PC-9 (cell line): Measurements from ENCODE around the gene GHRH.

ENCODE experiments used
- CTCF ChIP-seq: fragments of 200-600 bp; sonication (generic); conservative IDR thresholded peaks from 2 replicates; pipeline ENCODE4 v1.6.1; 2017; ENCODE audit warnings: mixed run types, antibody characterized with exemption, mild to moderate bottlenecking, moderate library complexity
- EZH2 ChIP-seq: fragments of 200-600 bp; sonication (generic); IDR thresholded peaks from 2 replicates; pipeline ENCODE4 v1.8.0; 2017; ENCODE audit warnings: antibody characterized with exemption, low read depth

DNA sequence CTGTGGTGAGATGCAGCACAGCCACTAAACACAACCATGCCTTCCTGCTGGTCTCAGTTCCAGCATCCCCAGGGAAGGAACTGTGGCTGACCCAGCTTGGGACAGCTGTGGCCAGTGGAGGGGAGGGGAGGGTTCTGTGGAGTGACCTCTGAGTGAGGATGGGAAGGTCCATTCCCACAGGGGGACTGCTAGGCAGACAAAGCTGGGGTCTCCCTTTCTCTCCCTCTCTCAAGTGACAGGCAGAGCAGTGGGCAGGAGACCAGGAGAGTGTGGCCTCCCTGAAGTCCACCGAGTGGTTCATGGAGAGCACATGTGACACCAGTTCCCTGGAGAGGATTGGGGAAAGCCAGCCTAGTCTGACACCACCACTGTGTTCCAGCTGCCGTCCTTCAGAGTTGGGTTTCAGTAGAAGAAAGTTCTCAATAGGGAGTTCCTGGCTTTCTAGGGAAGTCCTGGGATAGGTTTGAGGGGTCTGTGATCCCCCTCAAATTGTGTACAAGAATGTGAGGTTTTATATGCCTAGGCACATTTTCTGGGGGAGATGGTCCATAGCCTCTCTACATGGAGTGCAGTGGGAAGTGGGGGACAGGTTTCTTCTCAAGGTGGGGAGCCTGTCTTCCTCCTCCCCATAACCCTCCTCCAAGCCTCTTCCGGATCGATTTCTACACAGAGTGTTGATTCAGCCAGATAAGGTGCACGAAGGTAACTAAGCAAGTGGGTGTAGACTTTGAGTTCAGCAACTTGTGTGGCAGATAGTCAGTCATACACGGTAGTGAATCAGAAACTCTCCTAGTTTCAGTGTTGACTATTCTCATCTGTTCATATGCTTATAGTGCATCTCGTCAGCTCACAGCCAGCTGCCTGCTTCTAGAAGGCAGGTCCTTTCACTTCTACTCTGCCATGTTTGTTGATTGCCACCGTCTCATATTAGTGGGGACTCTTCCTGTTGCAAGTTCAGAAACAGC is 46.8 kb upstream of the GHRH start:
- no peak for TF ChIP-seq CTCF
- TF ChIP-seq EZH2, result no peak
